Measurements from ENCODE around the gene CAMTA1.

- peak; percentile 67; the same call in 1 of the 2 replicates for TF ChIP-seq CTCF (IDR thresholded peaks at IDR 0.05)
- no peak for TF ChIP-seq TCF7L2 (IDR thresholded peaks at IDR 0.05; ENCODE audit: low read depth, low read length)
These were observed 1023.1 kb downstream of the CAMTA1 start for GRCh38 chr1:7808253-7808844.
